GM18907 (cell line): ENCODE data around the gene ACAN.

Source experiments
- ATAC-seq: cut with Tn5 transposase; IDR thresholded peaks from one replicate; pipeline ENCODE4 v1.9.1; 2021; ENCODE audit warnings: mild to moderate bottlenecking, moderate library complexity; ENCODE audit not compliant: unreplicated experiment

ACAN gene

GRCh38 chr15:88803241-88803919 lies at the start of gene ACAN:
TSS of gene ACAN (plus strand) at chr15:88803436. CDS start at chr15:88836207, 32,771 bp downstream.
- ATAC-seq: no peak

GRCh38 chr15:88756521-88756920 lies 46.7 kb upstream of the ACAN start:
- no peak for ATAC-seq

DNA sequence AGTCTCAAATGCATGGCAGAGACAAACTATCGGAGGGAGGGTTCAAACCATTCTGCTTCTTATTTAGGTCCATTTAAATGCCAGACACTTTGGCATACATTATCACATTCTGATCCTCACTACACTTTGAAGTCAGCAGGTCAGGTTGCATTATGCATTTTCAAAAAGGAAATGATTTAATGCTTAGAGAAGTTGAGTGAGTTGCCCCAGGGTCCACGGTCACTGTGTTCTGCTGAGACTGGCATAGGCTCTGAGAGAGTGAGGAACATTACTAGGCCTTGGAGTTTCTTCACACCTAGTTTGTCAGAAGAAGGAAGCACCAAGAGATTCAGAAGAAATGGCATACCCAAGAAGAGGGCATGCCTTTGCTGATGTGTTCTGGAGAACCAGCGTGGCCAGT lies 46.3 kb upstream of the ACAN start:
- ATAC-seq: no peak

- ATAC-seq: no peak
Measured at GRCh38 chr15:88759872-88760271, 43.4 kb upstream of the ACAN start.

GRCh38 chr15:88764448-88764847 lies 38.8 kb upstream of the ACAN start:
- no peak for ATAC-seq

GRCh38 chr15:88765212-88765611 lies 38.0 kb upstream of the ACAN start:
- ATAC-seq: no peak

DNA sequence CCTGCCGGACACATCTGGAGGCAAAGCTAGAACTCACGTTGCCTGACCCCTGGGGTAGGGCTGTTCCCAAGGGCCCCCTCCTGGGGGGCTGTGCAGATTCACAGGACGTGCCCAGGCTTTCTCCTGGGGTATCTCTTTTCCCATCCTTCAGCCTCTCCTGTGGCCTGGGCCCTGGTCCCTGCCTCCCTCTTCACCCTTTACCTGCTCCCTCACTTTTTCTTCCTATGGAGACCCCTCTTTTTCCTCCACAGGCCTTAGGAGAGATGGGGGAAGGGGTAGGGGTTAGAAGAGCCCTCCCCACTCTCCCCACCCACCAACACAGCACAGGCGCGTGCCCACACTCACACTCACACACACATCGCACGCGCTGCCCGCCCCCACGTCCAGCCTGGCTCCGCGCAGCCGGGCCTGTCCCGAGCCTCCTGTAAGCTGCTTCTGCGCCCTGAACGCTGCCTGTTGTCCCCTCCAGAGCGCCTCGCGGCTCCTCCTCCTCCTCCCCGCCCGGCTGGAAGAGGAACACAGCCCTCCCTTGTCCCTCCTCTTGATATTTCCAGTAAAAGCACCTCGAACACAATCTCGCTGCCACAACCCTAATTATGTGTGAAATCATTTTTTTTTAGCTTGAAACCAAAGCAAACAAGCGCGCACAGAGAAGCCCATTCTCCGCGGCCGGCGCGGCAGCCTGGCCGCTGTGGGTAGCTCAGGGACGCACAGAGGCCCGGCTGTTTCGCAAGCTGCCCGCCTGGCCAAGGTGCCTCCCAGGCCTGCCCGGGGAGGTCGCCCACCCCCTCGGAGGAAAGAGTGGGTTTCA lies 33.9 kb upstream of the ACAN start:
- no peak for ATAC-seq

DNA sequence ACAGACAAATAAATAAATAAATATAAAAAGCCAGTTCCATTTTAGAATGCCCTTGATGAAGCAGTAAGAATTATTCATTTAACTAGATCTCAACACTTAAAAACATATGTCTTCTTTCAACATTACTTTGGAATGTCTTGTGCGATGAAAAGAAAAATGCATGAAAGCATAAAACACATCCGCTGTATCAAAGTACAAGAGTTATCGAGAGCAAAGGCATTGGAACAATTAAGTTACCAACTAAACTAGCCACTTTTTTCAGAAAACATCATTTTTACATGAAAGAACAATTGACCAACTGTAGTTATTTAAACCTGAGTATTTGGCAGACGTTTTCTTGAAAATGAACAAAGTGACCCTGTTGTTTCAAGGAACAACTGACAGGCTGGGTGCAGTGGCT lies 27.5 kb upstream of the ACAN start:
- no peak for ATAC-seq

DNA sequence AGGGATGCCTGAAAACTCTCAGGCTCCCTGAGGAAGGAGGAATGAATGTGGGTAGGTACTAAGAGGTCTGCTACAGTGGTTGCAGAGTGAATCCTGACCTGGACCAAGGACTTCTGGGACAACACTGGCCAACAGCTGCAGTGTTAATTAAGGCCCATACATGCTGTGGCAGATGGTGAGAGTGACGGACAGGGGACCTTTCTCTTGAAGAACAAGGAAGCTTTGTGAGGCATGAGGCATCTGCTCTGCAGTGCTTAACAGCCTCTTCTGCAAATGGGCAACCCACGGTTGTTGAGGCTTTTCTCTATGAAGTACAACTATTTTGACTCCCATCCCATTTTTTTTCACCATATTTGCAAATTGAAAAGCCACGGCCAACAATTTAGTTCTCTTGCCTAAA lies 26.6 kb upstream of the ACAN start:
- ATAC-seq: no peak

- no peak for ATAC-seq
Measured at GRCh38 chr15:88779944-88780343, 23.3 kb upstream of the ACAN start.

- no peak for ATAC-seq
Measured at GRCh38 chr15:88782465-88782864, 20.8 kb upstream of the ACAN start.

DNA sequence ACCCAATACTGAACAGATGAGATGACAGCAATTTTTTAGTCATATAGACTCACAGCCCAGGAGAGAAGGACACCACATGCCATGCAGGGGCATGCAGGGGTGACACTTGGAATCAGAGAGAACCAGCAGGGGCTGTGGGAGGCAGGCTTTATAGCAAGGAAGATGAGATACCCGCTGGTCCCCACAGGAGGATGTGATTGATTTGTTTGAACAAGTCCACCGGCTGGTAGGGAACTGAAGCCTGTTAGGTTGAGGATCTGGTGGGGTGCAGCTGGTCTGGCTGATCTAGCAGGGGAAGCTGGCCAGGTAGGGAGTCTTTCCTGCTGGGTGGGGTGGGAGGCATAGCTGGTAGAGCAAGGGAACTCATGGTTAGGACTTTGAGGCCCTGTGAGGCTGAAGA lies 18.0 kb upstream of the ACAN start:
- ATAC-seq: no peak

- ATAC-seq: no peak
Measured at GRCh38 chr15:88788036-88788435, 15.2 kb upstream of the ACAN start.

- ATAC-seq: no peak
Measured at GRCh38 chr15:88788816-88789215, 14.4 kb upstream of the ACAN start.

GRCh38 chr15:88790486-88790885 lies 12.8 kb upstream of the ACAN start:
- ATAC-seq: no peak

GRCh38 chr15:88791637-88792036 lies 11.6 kb upstream of the ACAN start:
- ATAC-seq: no peak

DNA sequence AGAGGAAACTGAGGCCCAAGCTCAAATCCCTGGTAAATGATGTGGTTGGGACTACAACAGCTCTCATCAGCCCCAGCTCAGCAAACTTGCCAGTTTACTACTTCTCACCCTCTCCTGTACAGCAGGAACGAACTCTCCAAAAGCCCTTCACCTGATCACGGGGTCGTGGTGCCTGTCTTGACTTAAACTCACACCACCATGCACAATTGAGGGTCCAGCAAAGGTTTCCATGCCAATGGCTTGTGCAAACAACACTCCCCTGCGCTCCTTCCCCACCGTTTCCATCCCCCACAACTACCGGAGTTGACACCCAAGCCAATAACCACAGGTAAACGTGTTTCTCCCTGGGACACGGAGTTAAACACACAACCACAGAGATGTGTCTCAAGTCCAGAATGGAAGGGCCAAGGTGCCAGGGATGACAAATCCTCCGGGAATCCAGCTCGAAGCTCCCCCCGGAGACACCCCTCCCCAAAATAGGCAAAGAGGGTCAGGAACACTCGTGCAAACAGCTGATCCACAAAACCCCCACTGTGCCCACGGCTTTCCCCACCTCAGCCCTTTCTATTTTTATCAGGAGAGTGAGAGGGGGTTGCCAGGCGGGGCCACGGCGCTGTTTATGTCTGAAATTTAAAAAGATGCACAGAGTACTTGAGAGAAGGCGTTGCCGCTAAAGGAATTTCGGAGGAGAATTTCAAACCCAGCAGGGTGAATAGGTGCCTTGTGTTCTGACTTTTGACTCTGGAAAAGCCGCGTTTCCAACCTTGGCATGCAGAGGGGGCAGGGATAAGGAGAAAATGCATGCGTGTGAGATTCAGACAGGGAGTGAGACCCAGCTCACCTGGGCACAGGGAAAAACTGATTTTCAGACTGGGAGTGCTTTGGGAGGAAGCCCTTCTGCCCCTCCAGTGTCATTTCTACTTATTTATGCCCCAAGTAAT lies 10.6 kb upstream of the ACAN start:
- ATAC-seq: no peak

DNA sequence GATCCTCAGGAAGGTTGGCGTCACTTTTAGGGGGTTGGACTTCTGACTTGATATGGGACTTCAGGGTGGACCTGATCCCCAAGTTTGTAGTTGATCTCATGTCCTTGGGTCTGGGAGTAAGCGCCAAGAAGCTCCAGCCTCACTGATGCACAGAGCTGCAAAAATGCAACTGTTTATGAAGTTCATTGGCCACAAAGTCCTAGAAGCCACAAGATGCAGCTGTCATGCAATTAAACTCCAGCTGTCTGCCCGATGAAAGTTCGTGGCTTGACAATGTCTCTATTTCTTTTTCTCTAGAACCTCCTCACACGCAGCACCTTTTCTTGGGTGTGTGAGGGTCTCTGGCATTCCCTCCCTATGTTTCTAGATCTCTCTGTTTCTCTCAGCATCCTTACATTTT lies 9.2 kb upstream of the ACAN start:
- no peak for ATAC-seq

DNA sequence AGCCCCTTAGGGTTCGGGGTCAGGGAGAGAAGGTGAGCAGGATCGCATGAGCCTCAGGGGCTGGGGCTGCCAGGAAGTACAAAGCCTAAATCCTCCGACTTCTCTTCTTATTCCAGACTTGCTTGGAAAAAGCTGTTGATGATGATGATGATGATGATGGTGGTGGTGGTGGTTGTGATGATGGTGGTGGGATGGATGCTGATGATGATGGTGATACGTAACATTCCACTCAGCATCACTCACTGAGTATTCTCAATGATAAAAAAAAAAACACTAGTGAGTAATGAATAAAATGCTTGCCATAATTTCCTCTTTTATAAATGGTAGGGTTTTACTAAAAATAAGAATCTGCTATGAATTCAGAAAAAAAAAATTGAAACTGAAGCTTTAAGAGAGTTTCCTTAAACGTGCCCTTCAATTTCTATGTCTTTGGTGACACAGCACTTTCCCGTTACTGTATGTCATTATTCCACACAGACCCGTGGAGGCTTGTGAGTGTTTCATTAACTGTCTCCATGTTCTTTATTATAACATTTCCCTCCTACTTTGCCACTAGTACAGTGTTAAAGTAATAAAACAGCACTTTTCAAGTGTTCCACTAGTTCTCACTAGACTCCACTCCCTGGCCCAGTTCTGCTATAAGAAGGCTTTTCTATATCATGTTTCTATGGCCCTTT lies 5.4 kb upstream of the ACAN start:
- ATAC-seq: no peak

GRCh38 chr15:88799341-88799740 lies 3.9 kb upstream of the ACAN start:
- no peak for ATAC-seq

DNA sequence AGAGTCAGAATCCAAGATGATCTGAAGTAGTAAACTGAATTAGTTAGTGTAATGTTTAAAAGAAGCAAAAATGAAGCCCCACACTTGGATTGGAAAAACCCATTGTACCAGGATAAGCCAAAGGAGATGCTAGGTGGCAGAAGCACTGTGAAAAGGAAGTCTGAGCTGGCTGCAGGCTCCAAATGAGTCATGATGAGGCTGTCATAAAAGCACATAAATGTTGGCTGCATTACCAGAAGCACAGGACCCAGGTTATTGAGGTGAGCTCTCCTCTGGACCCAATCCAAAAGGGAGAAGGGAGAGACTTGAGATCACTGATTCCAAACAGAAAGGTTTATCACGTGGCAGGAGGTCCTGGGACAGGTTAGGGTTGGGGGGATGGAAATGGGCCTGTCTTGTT lies 3.2 kb upstream of the ACAN start:
- no peak for ATAC-seq
